GM12873 (cell line): ENCODE measurements around the gene TNFAIP1.

Source experiments
- TF ChIP-seq, protein P1 (sequence below): IDR thresholded peaks from 2 replicates; pipeline ENCODE4 v1.5.1; 2012; ENCODE audit warnings: low read depth, mild to moderate bottlenecking, moderate library complexity, low read length, control low read depth; ENCODE audit not compliant: insufficient read depth; ENCODE audit errors: missing control alignments

The TNFAIP1 gene

DNA sequence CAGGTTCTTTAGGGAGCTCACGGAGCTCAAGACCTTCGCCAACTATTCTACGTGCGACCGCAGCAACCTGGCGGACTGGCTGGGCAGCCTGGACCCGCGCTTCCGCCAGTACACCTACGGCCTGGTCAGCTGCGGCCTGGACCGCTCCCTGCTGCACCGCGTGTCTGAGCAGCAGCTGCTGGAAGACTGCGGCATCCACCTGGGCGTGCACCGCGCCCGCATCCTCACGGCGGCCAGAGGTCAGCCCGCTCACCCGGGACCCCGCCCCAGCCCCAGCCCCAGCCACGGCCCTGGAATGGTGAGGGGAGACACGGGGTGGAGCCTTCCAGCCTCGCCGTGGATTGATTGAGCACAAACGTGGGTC, 49.5 kb downstream of the TNFAIP1 start:
- TF ChIP-seq, protein P1, sequence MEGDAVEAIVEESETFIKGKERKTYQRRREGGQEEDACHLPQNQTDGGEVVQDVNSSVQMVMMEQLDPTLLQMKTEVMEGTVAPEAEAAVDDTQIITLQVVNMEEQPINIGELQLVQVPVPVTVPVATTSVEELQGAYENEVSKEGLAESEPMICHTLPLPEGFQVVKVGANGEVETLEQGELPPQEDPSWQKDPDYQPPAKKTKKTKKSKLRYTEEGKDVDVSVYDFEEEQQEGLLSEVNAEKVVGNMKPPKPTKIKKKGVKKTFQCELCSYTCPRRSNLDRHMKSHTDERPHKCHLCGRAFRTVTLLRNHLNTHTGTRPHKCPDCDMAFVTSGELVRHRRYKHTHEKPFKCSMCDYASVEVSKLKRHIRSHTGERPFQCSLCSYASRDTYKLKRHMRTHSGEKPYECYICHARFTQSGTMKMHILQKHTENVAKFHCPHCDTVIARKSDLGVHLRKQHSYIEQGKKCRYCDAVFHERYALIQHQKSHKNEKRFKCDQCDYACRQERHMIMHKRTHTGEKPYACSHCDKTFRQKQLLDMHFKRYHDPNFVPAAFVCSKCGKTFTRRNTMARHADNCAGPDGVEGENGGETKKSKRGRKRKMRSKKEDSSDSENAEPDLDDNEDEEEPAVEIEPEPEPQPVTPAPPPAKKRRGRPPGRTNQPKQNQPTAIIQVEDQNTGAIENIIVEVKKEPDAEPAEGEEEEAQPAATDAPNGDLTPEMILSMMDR: no peak

DNA sequence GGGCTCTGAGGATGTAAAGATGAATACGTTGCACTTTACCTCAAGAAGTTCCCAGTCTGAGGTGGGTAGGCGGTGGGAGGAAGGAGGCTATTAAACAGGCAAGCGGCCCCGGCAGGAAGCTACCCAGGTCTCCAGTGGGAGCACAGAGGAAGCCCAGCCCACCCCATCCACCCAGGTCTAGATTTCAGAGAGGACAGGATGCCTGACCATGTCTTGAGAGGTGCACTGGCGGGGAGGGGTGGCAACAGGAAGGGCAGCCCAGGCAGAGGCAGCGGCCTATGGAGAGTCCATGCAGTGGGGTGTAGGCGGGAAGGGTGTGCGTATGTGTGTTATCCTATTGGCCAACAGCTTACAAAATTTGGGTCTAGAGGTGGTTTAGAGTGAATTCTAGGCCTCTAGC, 49.8 kb downstream of the TNFAIP1 start:
- TF ChIP-seq, protein P1: no peak

DNA sequence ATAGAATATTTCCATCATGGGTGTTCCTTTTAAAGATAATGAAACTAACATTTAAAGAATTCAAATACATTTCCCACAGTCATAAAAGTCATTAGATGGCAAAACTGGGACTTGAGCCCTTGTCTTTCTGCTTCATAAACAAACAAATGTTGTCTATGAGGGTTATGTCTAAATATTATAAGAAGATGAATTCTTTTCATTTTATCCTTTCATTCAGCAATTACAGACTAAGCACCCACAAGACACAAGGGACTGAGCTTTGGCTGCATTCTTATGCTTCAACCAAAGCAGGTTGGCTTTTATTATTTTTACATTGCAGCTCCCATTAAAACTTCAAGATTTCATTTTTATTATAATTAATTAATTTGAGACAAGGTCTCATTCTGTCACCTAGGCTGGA, 50.8 kb downstream of the TNFAIP1 start:
- TF ChIP-seq, protein P1: no peak

DNA sequence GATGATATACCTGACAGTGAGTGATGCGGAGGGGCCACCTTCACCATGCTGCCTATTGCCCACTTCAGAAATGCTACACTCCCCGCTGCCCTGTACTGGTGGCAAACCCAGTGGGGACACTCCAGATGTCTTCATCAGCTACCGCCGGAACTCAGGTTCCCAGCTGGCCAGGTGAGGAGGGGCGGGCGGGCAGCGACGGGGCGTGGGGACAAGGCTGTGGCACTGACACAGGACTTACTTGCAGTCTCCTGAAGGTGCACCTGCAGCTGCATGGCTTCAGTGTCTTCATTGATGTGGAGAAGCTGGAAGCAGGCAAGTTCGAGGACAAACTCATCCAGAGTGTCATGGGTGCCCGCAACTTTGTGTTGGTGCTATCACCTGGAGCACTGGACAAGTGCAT, 52.5 kb downstream of the TNFAIP1 start:
- TF ChIP-seq, protein P1: no peak

DNA sequence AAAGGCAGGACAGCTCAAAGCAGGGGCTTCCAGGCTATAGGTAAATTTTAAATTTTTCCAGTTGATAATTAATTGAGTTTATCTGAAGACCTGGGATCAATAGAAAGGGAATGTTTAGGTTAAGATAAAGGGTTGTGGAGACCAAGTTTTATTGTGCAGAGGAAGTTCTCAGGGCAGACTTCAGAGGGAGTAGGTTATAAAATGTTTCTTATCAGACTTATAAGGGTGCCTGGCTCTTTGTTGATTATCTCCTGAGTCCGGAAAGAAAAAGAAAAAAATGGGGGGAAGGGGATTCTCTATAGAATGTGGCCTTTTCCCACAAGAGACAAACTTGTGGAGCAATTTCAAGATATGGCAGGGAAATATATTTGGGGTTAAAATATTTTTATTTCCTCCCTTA, 54.6 kb downstream of the TNFAIP1 start:
- TF ChIP-seq, protein P1: no peak

DNA sequence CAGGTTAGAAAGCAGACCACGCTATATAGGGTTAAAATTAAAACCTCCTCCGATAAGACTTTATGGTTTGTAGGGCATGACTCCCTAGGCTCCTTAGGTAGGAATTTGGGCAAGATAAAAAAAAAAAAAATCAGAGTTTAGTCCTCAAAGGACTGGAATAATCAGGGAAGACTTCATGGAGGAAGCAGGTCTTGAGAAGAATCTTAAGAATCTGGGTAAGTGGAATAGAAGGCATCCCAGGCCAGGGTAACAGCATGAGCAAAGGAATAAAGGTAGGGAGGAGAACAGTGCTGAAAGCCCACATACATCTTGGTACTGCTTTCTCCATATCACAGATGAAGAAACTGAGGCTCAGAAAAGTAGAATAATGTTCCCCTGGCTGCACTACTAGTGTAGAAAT, 55.0 kb downstream of the TNFAIP1 start:
- TF ChIP-seq, protein P1: no peak

DNA sequence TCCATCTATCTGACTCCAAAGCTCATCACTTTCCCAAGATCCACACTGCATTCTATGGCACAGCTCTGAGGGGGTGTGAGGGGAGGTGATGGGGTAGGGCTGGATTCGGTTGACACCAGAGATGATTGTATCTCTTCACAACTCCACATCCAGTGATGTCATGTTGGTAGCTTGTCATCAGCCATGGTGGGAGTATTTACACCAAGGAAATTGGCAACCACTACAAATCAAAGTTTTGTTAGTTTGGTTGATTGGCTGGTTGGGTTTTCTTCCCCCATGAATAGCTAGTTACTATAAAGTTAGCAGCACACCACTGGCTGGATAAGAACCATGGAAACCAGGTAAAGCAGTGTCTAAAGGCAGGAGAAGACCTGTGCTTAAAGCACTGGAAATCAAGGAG, 55.4 kb downstream of the TNFAIP1 start:
- TF ChIP-seq, protein P1: no peak
